AG09319 (cell line): Measurements from ENCODE around the gene CLEC4C.
"Not testable (repeated sequence)": the region's sequence is repeated elsewhere in the genome, so short reads cannot be mapped to it uniquely, and the experiment has no call there.

Experiments
- DNase-seq: peaks from one replicate; pipeline ENCODE4 v3.0.0-alpha.2; 2010; ENCODE audit warnings: low read depth; ENCODE audit errors: extremely low read depth
- TF ChIP-seq, protein P1 (sequence below): IDR thresholded peaks from 2 replicates; pipeline ENCODE4 v1.5.1; 2011; ENCODE audit warnings: low read depth, mild to moderate bottlenecking, inconsistent platforms, low read length, moderate library complexity

Gene CLEC4C

DNA sequence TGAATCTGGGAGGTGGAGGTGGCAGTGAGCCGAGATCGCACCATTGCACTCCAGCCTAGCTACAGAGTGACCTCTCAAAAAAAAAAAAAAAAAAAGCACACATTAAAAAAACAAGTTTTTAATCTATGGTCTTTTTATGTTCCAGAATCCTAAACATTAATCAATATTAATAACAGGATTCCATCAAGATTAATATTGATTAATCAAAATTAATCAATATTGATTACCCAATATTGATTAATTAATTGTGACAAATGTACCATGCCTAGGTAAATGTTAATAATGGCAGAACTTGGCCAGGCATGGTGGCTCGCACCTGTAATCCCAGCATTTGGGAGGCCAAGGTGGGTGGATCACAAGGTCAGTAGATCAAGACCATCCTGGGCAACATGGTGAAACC is 34.1 kb upstream of the CLEC4C start:
- no peak for DNase-seq
- TF ChIP-seq, protein P1, sequence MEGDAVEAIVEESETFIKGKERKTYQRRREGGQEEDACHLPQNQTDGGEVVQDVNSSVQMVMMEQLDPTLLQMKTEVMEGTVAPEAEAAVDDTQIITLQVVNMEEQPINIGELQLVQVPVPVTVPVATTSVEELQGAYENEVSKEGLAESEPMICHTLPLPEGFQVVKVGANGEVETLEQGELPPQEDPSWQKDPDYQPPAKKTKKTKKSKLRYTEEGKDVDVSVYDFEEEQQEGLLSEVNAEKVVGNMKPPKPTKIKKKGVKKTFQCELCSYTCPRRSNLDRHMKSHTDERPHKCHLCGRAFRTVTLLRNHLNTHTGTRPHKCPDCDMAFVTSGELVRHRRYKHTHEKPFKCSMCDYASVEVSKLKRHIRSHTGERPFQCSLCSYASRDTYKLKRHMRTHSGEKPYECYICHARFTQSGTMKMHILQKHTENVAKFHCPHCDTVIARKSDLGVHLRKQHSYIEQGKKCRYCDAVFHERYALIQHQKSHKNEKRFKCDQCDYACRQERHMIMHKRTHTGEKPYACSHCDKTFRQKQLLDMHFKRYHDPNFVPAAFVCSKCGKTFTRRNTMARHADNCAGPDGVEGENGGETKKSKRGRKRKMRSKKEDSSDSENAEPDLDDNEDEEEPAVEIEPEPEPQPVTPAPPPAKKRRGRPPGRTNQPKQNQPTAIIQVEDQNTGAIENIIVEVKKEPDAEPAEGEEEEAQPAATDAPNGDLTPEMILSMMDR, result no peak

DNA sequence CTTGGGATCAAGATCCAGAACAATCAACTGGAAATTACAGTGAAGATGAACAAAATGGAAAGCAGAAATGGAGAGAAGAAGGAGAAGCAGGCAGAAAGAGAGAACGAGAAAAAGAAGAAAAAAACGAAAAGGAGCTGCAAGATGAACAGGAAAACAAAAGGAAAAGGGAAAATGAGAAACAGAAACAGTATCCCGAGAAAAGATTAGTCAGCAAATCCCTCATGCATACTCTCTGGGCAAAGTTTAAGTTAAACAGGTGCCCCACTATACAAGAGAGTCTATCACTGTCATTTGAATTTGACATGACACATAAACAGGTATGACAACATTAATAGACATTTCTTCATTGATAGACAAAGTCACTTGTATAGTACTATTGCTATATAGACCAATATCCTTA is 22.8 kb upstream of the CLEC4C start:
- TF ChIP-seq, protein P1, result no peak
- DNase-seq, result no peak

DNA sequence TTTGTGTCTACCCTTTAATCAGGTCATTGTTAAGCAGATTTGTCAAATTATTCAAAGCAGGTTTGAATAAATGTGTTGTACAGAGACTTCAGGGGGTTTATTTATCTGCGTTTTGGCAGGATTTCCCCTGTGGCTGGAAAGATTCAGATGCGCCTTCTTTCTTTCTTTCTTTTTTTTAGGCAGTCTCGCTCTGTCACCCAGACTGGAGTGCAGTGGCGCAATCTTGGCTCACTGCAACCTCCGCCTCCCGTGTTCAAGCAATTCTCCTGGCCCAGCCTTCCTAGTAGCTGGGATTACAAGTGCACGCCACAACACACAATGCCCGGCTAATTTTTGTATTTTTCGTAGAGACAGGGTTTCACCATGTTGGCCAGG is 11.6 kb upstream of the CLEC4C start:
- no peak for DNase-seq
- TF ChIP-seq, protein P1, result no peak

DNA sequence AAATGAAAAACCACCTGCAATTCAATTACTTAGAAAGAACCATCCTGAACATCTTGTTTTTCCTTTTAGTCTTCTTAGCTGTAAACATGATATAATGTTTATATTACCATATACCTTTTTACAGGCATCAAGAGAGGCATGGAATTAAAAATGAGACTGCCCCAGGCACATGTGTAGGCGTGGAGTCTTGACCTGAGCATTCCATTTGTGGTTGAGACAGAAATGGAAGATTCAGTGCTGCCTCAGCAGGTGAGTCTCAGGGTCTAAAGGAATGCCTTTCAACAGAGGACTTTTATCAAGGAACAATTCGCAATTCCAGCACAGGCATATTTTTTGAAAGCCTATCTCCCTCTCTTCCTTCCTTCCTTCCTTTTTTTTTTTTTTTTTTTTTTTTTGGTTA is 9.8 kb upstream of the CLEC4C start:
- TF ChIP-seq, protein P1, result no peak
- DNase-seq, result no peak

DNA sequence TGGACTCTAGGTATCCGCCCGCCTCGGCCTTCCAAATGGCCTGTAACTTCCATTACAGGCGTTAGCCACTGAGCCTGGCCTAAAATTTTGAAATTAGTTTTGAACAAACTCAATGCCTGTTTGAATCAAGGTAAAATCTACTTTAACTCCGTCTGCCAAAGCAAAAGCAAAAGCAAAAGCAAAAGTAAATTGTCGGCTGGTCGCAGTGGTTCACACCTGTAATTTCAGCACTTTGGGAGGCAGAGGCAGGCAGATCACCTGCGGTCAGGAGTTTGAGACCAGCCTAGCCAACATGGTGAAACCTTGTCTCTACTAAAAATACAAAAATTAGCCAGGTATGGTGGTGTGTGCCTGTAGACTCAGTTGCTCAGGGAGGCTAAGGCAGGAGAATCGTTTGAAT is 8.5 kb upstream of the CLEC4C start:
- not testable (repeated sequence) for DNase-seq

DNA sequence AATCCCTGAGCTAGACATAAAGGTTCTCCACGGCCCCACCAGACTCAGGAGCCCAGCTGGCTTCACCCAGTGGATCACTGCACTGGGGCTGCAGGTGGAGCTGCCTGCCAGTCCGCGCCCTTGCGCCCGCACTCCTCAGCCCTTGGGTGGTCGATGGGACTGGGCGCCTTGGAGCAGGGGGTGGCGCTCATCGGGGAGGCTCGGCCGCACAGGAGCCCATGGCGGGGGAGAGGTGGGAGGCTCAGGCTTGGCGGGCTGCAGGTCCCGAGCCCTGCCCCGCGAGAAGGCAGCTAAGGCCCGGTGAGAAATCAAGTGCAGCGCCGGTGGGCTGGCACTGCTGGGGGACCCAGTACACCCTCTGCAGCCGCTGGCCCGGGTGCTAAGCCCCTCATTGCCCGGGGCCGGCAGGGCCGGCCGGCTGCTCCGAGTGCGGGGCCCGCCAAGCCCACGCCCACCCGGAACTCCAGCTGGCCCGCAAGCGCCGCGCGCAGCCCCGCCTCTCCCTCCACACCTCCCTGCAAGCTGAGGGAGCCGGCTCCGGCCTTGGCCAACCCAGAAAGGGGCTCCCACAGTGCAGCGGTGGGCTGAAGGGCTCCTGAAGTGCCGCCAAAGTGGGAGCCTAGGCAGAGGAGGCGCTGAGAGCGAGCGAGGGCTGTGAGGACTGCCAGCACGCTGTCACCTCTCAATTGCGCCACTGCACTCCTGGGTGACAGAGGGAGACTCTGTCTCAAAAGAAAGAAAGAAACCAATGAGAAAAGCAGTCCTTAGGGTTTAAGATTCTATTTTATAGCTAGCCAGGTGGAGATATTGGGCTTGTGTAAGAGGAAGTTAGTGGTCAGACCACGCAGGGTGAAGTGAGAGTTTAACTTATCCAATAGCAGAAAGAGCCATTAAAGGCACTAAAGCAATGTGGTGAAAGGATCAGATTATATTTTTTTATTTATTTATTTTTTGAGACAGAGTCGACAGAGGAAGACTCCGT is 5.1 kb upstream of the CLEC4C start:
- not testable (repeated sequence) for DNase-seq

DNA sequence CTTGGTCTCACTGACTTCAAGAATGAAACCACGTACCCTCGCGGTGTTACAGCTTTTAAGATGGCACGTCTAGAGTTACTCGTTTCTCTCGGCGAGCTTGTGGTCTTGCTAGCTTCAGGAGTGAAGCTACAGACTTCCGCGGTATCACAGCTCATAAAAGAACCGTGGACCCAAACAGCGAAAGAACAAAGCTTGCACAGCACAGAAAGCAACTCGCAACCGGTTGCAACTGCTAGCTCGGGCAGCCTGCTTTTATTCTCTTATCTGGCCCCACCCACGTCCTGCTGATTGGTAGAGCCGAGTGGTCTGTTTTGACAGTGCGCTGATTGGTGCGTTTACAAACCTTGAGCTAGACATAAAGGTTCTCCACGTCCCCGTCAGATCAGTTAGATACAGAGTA is 4.2 kb upstream of the CLEC4C start:
- TF ChIP-seq, protein P1, result no peak
- DNase-seq, result no peak

DNA sequence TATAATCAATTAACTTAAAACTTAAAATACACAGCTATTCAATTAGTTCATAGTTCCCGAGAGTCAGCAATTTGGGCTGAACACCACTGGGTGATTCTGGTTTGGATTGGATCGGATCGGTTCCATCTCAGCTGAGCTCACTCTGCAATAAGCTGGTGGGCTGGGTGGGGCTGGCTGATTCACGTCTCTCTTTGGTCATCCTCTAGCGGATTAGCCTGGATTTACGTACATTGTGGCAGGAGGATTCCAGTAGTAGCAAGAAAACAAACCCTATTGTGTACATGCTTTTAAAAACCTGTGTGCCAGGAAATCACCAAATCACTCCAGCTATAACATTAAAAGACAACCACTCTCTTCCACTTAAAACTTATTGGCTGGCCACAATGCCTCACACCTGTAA is 3.2 kb upstream of the CLEC4C start:
- TF ChIP-seq, protein P1, result no peak
- DNase-seq, result no peak
